Pons (tissue), 1 donor: ENCODE data around the gene DGCR8.

Experiments used
- DNase-seq: peaks from one replicate; pipeline ENCODE4 v3.0.0-alpha.2; 2016; ENCODE audit warnings: low spot score

Gene DGCR8

GRCh38 chr22:20109411-20110358 lies 29.6 kb downstream of the DGCR8 start:
- no peak for DNase-seq

- no peak for DNase-seq
Measured at GRCh38 chr22:20110359-20110985, 30.4 kb downstream of the DGCR8 start.

GRCh38 chr22:20111045-20111688 lies 31.1 kb downstream of the DGCR8 start:
- no peak for DNase-seq

GRCh38 chr22:20111689-20112622 lies 31.9 kb downstream of the DGCR8 start:
- DNase-seq: no peak

- DNase-seq: no peak
Measured at GRCh38 chr22:20112623-20113511, 32.8 kb downstream of the DGCR8 start.

GRCh38 chr22:20113551-20114310 lies 33.7 kb downstream of the DGCR8 start:
- DNase-seq: no peak

- no peak for DNase-seq
Measured at GRCh38 chr22:20114506-20115475, 34.8 kb downstream of the DGCR8 start.

GRCh38 chr22:20115691-20116375 lies 35.8 kb downstream of the DGCR8 start, which contains the start of gene RANBP1:
RANBP1 (plus strand) TSS chr22:20116104; CDS start chr22:20116185, 81 bp downstream.
- DNase-seq: no peak

GRCh38 chr22:20116376-20116950 lies 36.4 kb downstream of the DGCR8 start:
- no peak for DNase-seq

- peak; percentile 95 for DNase-seq
Measured at GRCh38 chr22:20116951-20117632, 37.1 kb downstream of the DGCR8 start, which contains the start of gene TRMT2A. TRMT2A (minus strand) TSS chr22:20117226; CDS start chr22:20116906, 320 bp downstream.

- no peak for DNase-seq
Measured at GRCh38 chr22:20117633-20118299, 37.7 kb downstream of the DGCR8 start.

- DNase-seq: no peak
Measured at GRCh38 chr22:20118300-20119020, 38.4 kb downstream of the DGCR8 start.

- DNase-seq: no peak
Measured at GRCh38 chr22:20121856-20122415, 41.9 kb downstream of the DGCR8 start.

GRCh38 chr22:20123366-20124082 lies 43.5 kb downstream of the DGCR8 start:
- no peak for DNase-seq
